Activated T-helper 1 cell treated with anti-CD3 and anti-CD28 coated beads, Interleukin-2, amount 50 U/mL, for 16 hours (primary cell): Measurements from ENCODE around the gene ZNF12.

Experiments used
- DNase-seq, 2 donors: peaks; one replicate each; pipeline ENCODE4 v3.0.0-alpha.2; 2020; ENCODE audit warnings: low read depth in 1 of 2, low spot score in 1 of 2

The ZNF12 gene

DNA sequence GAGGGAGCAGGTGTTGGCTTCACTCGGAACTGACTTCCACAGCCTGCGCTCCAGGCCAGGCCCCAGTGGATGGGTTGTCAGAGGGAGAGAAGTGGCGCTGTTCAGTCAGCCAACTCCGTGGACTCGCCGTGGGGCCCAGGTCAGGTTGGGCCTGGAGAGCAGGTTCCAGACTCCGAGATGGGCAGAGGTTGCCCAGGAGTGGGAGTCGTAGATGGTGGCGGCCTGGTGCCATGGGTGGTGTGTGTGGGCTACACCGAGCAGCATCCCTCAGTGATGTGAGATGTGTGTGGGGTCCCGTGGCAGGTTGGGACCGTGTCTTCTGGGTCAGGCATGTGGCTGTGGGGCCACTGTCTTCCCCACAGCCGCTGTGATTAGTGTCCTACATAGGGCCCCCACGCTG lies 59.2 kb downstream of the ZNF12 start:
- DNase-seq: no peak

DNA sequence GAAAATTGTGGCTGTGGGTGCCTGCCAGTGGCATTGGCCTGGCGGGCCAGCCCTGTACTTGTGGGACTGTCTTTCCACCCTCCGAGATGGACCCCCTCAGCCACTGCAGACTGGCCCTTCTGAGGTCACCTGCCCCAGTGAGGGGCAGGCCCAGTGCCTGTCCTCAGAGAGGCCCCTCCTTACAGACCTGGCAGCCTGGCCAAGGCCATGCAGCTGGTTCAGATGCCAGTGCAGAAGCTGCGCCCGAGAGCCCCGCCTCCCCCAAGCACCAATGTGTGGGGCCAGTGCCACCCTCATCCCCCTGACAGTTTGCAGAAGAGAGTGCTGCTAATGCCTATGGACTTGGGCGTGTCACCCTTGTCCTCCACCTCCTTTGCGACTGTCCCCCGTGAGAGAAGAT lies 59.7 kb downstream of the ZNF12 start:
- DNase-seq: no peak

DNA sequence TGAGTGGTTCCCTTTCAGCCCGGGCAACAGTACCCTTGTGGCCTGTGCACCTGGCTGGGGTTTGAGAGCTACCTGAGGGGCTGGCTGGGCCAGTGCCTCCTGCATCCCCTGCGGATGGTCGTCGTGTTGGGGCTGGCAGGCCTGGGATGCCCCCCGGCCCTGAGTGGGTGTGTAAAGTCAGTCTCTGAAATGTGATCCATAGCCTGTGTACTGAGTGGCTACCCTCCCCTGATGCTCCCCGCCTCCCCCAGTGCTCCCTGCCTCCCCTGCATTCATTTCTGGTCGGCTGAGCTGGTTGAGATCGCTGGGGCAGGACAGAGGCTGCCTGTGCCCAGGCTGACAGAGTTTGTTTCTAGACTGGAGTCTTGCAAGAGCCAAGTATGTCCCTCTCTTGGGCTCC lies 60.3 kb downstream of the ZNF12 start:
- no peak for DNase-seq

DNA sequence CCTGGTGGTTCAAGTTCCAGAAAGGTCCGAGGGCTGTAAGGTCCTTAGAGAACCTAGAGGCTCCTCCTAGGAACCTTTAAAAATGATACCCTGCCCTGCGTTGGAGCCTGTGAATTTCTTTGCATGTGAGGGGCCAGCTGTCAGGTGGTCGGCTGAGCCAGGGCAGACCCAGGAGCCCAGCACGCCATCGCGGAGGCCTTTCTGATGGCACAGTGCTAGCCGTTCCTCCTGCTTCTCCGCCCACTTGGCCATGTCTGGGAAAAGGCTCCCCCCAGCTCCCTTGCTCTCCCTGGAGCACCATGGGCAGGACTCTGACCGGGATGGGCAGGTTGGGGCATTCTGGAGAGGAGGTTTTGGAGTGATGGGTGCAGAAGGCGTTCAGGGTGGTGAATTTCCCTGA lies 62.0 kb downstream of the ZNF12 start:
- DNase-seq: no peak

DNA sequence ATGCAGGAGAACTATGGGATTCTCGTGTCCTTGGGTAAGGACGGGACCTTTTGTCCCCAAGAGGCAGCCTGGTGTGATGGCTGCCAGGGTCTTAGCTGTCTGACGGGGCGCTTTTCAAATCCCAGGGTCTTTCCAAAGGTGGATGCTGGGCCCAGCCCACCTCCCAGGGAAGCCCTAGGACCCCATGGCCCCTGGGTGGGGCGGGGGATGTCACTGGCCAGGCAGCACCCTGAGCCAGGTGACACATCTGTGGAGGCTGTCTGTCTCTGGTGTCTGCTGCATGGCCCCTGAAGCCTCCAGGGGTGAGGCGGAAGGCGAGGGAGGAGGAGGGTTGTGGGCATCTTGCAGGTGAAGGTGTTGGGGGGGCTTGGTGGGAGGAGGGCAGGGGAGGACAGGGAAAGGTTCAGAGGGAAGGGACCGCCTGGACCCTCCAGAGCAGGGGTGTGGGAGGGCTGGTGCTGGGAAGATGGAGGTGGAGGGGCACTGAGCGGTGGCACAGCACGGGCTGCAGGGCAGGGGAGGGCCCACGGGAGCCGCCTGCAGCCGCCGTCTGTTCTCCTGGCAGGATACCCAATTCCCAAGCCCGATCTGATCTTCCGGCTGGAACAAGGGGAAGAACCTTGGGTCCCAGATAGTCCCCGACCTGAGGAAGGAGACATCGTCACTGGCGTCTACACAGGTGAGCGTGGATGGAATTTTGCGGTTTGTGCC lies 62.7 kb downstream of the ZNF12 start:
- no peak for DNase-seq

DNA sequence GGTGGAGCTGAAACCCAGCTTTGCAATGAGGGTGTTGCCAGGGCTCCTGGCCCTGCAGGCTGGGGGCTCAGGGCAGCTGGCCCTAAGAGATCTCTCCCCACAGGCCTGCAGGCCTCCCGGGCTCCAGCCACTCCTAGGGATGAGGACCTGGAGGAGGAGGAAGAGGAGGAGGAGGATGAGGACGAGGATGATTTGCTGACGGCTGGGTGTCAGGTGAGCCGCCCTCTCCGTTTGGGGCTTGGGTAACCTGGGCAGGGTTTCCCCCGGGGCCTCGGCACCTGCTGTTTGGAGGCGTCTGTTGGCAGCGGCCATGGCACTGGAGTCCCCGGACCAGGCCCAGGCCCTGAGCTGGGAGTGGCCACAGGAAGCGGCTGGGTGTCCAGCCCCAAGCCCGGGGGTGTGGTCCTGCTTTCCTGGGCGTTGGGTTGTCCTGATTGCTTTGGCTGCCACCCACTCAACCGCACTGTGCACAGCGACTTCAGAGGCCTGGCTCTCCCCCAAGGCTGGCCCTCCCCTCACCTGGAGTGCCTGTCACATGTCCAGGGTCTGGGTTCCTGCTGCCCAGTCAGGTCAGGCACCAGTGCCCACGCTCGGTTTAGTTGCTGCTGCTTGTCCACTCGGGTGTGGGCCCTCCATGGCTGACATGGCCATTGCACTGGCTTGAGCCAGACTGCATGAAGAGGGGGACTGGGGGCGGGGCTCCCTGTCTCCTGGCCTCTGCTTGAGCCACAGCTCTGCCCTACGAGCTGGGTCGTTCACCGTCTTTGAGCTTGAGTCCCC lies 63.7 kb downstream of the ZNF12 start:
- DNase-seq: no peak

DNA sequence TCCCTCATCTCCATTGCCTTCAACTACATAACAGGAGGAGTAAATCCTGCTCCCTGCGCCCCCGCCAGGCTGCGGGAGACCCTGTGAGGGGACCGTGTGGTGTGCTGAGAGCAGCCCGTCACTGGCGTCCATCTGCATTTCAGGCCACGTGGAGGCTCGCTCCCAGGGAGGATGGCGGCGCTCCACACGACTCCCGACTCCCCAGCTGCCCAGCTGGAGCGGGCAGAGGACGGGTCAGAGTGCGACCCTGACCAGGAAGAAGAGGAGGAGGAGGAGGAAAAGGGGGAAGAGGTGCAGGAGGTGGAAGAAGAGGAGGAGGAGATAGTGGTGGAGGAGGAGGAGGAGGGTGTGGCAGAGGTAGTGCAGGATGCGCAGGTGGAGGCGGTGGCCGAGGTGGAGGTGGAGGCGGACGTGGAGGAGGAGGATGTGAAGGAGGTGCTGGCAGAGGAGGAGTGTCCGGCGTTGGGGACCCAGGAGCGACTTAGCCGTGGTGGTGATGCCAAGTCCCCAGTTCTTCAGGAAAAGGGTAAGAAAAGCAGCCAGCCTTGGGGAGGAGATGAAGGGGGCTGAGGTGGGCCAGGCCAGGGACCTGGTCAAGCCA lies 64.4 kb downstream of the ZNF12 start:
- DNase-seq: no peak

DNA sequence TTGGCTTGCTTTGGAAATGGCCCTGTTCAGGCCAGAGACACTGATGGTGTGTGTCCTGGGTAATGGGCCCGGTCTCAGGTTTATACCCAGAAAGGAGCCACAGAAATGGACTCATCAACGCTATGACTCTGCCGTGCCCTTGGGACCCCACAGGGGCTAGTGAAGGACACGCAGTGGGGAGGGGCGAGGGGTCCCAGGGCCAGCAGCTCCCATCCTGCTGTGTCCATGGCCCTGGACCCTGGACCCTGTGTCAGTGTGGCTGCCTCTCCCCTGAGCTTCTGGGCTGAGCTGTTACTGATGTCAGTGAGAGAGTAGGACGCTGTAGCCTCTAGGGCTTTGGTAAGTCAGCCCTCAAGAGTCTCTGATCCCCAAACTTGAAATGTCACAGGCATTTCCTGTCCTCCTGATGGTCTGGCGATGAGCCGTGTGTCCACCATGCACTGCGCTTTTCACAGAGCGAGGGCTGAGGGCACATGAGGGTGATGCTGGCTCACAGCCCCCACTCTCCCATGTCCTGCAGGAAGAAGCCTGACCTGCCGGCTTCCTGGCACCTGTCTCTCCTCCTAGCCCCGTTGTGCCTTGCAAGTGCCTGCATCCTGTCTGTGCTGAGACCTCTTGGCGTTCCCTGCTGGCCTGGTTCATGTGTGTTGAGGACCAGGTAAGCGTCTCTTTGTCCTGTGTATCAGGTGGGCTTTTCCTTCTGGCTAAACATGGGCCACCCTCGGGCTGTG lies 65.3 kb downstream of the ZNF12 start:
- DNase-seq: no peak

DNA sequence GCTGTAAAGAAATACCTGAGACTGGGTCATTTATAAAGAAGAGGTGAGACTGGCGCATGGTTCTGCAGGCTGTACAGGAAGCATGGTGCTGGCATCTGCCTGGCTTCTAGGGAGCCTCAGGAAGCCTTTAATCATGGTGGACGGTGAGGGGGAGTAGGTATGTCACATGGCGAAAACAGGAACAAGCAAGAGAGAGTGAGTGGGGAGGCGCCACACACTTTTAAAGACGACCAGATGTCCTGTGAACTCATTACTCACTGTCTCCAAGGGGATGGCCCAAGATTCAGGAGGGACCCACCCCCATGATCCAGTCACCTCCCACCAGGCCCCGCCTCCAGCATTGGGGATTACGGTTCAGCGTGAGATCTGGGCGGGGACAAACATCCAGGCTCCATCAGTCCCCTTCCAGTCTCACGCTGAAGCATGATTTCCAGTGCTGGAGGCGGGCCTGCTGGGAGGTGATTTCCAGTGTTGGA lies 66.5 kb downstream of the ZNF12 start:
- DNase-seq: no peak

DNA sequence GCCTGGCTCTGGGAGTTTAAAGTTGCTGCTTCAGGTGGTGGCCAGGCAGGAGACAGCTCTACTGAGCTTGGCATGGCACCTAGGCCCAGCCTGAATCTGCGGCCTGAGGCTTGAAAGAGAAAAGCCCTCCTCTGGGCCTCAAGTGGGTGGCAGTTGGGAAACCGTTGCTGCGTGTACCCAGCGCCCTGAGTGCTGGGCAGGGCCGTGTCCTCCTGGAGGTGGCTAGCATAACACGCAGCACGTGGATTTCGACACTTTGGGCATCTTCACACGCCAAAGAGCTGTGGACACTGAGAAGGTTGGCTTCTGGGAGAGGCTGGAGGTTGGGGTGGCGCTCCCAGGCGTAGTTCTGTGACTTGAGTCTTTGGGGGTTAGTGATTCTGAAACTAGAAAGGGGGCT lies 67.1 kb downstream of the ZNF12 start:
- no peak for DNase-seq

DNA sequence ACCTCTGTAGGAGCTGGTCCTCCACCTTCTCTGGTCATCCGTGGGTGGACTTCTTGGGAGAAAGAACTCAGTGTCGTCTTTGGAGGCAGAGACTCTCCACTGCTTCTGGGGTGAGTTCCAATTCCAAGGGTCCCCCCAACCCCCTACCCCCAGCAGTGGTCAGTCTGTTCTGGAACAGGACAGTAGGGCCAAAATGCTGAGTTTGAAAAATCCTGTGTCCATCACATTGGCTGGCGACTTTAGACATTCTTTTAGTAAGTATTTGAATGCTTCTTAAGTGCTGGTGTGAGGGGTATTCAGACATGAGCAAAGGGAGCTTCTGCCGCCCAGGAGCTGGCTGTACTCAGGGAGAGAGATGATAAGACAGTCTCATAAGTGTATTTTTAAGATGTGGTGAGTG lies 67.7 kb downstream of the ZNF12 start:
- DNase-seq: no peak
